ENCODE results near the gene PTX3.

The PTX3 gene

GRCh38 chr3:157475921-157476414 is 39.3 kb downstream of the PTX3 start:
- DNase-seq (ENCODE audit: low spot score): peak; percentile 24

- no peak for DNase-seq (ENCODE audit: low spot score)
Observed at GRCh38 chr3:157477441-157477840, 40.8 kb downstream of the PTX3 start.

- no peak for DNase-seq (ENCODE audit: low spot score)
Observed at GRCh38 chr3:157479464-157480243, 43.0 kb downstream of the PTX3 start.

GRCh38 chr3:157487339-157487738 is 50.7 kb downstream of the PTX3 start:
- no peak for DNase-seq (ENCODE audit: low spot score)

- DNase-seq (ENCODE audit: low spot score): no peak
Observed at GRCh38 chr3:157488144-157488543, 51.5 kb downstream of the PTX3 start.

- DNase-seq (ENCODE audit: low spot score): no peak
Observed at GRCh38 chr3:157491136-157491535, 54.5 kb downstream of the PTX3 start.
